GM23248 (cell line): ENCODE results near the gene BAHCC1. TPM values are rescaled to one million over a fixed set of nuclear protein-coding genes. Genes with fewer than 3 reads are reported as not detected.
A peak's percentile ranks its signal among the peaks of the same experiment; 100 is the strongest.

Experiments used
- DNase-seq: peaks from one replicate; pipeline ENCODE4 v3.0.0-alpha.2; 2015
- H2AFZ ChIP-seq: fragments of 200-600 bp; sonication (generic); 2 replicates; pipeline ENCODE4 v1.6.1; 2016; ENCODE audit warnings: antibody characterized with exemption
- H3F3A ChIP-seq: fragments of 200-600 bp; sonication (generic); 2 replicates; pipeline ENCODE4 v1.6.1; 2016; ENCODE audit warnings: mild to moderate bottlenecking, antibody characterized with exemption, mixed run types; ENCODE audit not compliant: insufficient read depth
- H3K27ac ChIP-seq: fragments of 200-600 bp; sonication (generic); 2 replicates; pipeline ENCODE4 v1.5.1; 2016; ENCODE audit warnings: mild to moderate bottlenecking
- H3K27me3 ChIP-seq: fragments of 200-600 bp; sonication (generic); replicated peaks from 2 replicates; pipeline ENCODE4 v1.6.1; 2016; ENCODE audit warnings: mild to moderate bottlenecking; ENCODE audit not compliant: insufficient read depth
- H3K36me3 ChIP-seq: fragments of 200-600 bp; sonication (generic); 2 replicates; pipeline ENCODE4 v1.6.1; 2016; ENCODE audit warnings: low read depth, mild to moderate bottlenecking
- H3K4me1 ChIP-seq: fragments of 200-600 bp; sonication (generic); 2 replicates; pipeline ENCODE4 v1.6.1; 2016; ENCODE audit warnings: mild to moderate bottlenecking; ENCODE audit not compliant: insufficient read depth
- H3K4me2 ChIP-seq: fragments of 200-600 bp; sonication (generic); one replicate; pipeline ENCODE4 v1.6.1; 2016; ENCODE audit warnings: mild to moderate bottlenecking; ENCODE audit not compliant: unreplicated experiment
- H3K4me3 ChIP-seq: fragments of 200-600 bp; sonication (generic); 2 replicates; pipeline ENCODE4 v1.5.1; 2016; ENCODE audit warnings: mild to moderate bottlenecking
- H3K79me2 ChIP-seq: fragments of 200-600 bp; sonication (generic); 2 replicates; pipeline ENCODE4 v1.6.1; 2016; ENCODE audit warnings: mild to moderate bottlenecking; ENCODE audit not compliant: insufficient read depth
- H3K9ac ChIP-seq: fragments of 200-600 bp; sonication (generic); 2 replicates; pipeline ENCODE4 v1.6.1; 2016; ENCODE audit warnings: mild to moderate bottlenecking
- H3K9me2 ChIP-seq: fragments of 200-600 bp; sonication (generic); 2 replicates; pipeline ENCODE4 v1.6.1; 2016; ENCODE audit warnings: mixed run types, mild to moderate bottlenecking, moderate library complexity; ENCODE audit not compliant: insufficient read depth
- H3K9me3 ChIP-seq: fragments of 200-600 bp; sonication (generic); one replicate; pipeline ENCODE4 v1.6.1; 2017; ENCODE audit warnings: low read depth
- H4K20me1 ChIP-seq: fragments of 200-600 bp; sonication (generic); 2 replicates; pipeline ENCODE4 v1.6.0; 2016; ENCODE audit not compliant: insufficient read depth
- EZH2 ChIP-seq: fragments of 200-600 bp; sonication (generic); IDR thresholded peaks from 2 replicates; pipeline ENCODE4 v1.6.1; 2018; ENCODE audit warnings: antibody characterized with exemption, mild to moderate bottlenecking; ENCODE audit not compliant: insufficient read depth, poor library complexity, severe bottlenecking
- EZH2phosphoT487 ChIP-seq: fragments of 200-600 bp; sonication (generic); IDR thresholded peaks from 2 replicates; pipeline ENCODE4 v1.6.1; 2018; ENCODE audit warnings: antibody characterized with exemption, moderate library complexity, mild to moderate bottlenecking, low read depth; ENCODE audit not compliant: insufficient read depth
- WGBS, 2 experiments: methylation state at CpG; one replicate each; pipeline ENCODE4 v1.1.6; 2015 to 2017; ENCODE audit warnings: low lambda C conversion rate in 2 of 2, low coverage in 1 of 2; ENCODE audit errors: missing lambda C conversion rate in 2 of 2; 5-methylcytosine and 5-hydroxymethylcytosine counted together
- in situ Hi-C: fragments of 300-500 bp; cut with MboI; formaldehyde crosslinking; loops from 2 replicates; pipeline ENCODE4 v1.15.0; 2020
- polyA plus RNA-seq: library from polyadenylated mRNA; unstranded; fragments of >200 nt; fragmentation: Nextera tagmentation; extraction: Ambion mirVana; gene quantifications from 2 replicates; pipeline ENCODE4 v1.2.1, GENCODE V29; 2016
- total RNA-seq: library from RNA; depleted of rRNA; stranded (reverse); fragments of >200 nt; shearing (Covaris generic); gene quantifications from 2 replicates; pipeline ENCODE4 v1.2.3, GENCODE V29; 2014

Gene BAHCC1
- total and polyA plus RNA-seq, 2 experiments from 2014 or later, result 1.3 to 3.0 TPM

GRCh38 chr17:81428948-81429774 is 33.9 kb downstream of the BAHCC1 start:
- Histone ChIP-seq H2AFZ (no peak overlapping the region), H3K36me3 (no peaks in the 10 kb centered on the region), H3F3A (no peaks in the 10 kb centered on the region), H3K4me3 (no peak overlapping the region), H3K4me1 (peaks cover 8% of the 10 kb centered on the region; the same call in 1 of the 2 replicates), H3K27ac (no peak overlapping the region), H3K79me2 (peaks cover 3% of the 10 kb centered on the region; the same call in 1 of the 2 replicates), H3K4me2 (peak overlapping the region; percentile 1), H3K9me3 (no peaks in the 10 kb centered on the region), H4K20me1 (no peaks in the 10 kb centered on the region), H3K9me2 (no peaks in the 10 kb centered on the region), H3K9ac (peak overlapping the region; percentile 37; the same call in 1 of the 2 replicates), H3K27me3 (no peaks in the 10 kb centered on the region)
- DNase-seq, result peak; percentile 86
- in situ Hi-C loops, result no loop called here
- WGBS, 2 experiments, result 15 to 20% methylated on average over 31 to 41 of the region's 41 CpGs
- TF ChIP-seq EZH2, result no peak
- no peak for TF ChIP-seq EZH2phosphoT487

DNA sequence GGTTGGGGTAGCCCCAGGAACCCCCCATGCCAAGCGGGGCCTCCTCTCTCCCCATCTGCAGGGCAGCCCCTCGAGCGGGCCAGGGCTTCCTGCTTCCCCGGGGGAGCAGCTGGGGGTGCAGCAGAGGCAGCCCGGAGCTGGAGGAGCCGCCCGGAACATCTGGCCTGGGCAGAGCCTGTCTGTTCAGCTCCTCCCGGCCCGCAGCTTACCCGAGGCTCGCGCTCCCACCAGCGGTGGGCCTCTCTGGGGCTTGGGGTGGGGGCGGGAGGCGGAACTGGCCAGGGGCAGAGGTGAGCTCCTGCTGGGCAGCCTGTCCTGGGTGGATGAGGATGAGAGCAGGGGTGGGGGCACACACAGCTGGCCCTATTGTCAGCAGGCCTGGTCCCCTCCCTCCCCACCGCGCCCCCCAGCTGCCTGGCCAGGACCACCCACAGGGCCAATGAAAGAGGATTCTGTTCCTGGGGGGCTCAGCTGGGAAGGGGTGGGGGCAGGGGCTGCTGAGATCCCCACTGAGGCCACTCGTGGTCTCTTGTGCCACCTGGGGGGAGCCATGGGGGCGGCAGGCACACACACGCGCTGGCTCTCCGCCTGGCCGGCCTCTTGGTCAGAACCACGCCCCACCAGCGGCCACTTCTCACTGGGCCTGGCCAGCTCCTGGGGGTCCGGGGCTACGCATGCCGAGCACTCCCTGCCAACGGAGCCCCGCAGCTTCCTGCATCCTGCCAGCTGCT is 34.7 kb downstream of the BAHCC1 start:
- H3K4me1 ChIP-seq, result peaks cover 8% of the 10 kb centered on the region; the same call in 1 of the 2 replicates
- no peak overlapping the region for H3K4me3 ChIP-seq
- no peak overlapping the region for H3K27ac ChIP-seq
- in situ Hi-C loops, result no loop called here
- H3F3A ChIP-seq, result no peaks in the 10 kb centered on the region
- peak overlapping the region; percentile 1 for H3K4me2 ChIP-seq
- no peaks in the 10 kb centered on the region for H4K20me1 ChIP-seq
- no peak overlapping the region for H2AFZ ChIP-seq
- H3K9ac ChIP-seq, result 0 out of 2 replicates have a peak overlapping the region, but pooled peaks have one; percentile 37
- WGBS, 2 experiments, result 49 to 67% methylated on average over 14 to 21 of the region's 30 CpGs
- H3K9me2 ChIP-seq, result no peaks in the 10 kb centered on the region
- TF ChIP-seq EZH2phosphoT487 (no peak), EZH2 (no peak)
- no peaks in the 10 kb centered on the region for H3K27me3 ChIP-seq
- no peaks in the 10 kb centered on the region for H3K36me3 ChIP-seq
- DNase-seq, result peak; percentile 41
- no peaks in the 10 kb centered on the region for H3K9me3 ChIP-seq
- no peaks in the 10 kb centered on the region for H3K79me2 ChIP-seq

GRCh38 chr17:81431545-81432482 is 36.6 kb downstream of the BAHCC1 start:
- no peak overlapping the region for H3K4me3 ChIP-seq
- no peak overlapping the region for H3K4me2 ChIP-seq
- TF ChIP-seq EZH2phosphoT487, result no peak
- TF ChIP-seq EZH2, result no peak
- H4K20me1 ChIP-seq, result no peaks in the 10 kb centered on the region
- no peak overlapping the region for H3K9ac ChIP-seq
- H2AFZ ChIP-seq, result no peak overlapping the region
- H3K36me3 ChIP-seq, result no peaks in the 10 kb centered on the region
- no peak overlapping the region for H3K27ac ChIP-seq
- H3K9me2 ChIP-seq, result no peaks in the 10 kb centered on the region
- in situ Hi-C loops, result no loop called here
- H3K9me3 ChIP-seq, result no peaks in the 10 kb centered on the region
- H3K79me2 ChIP-seq, result no peaks in the 10 kb centered on the region
- 91 to 93% methylated on average over 23 to 24 of the region's 25 CpGs for WGBS, 2 experiments
- peaks cover 8% of the 10 kb centered on the region; the same call in 1 of the 2 replicates for H3K4me1 ChIP-seq
- H3K27me3 ChIP-seq, result no peaks in the 10 kb centered on the region
- H3F3A ChIP-seq, result no peaks in the 10 kb centered on the region
- no peak for DNase-seq

- Histone ChIP-seq H4K20me1 (no peaks in the 10 kb centered on the region), H3K9ac (no peak overlapping the region), H3K27me3 (no peaks in the 10 kb centered on the region), H3F3A (no peaks in the 10 kb centered on the region), H3K9me3 (no peaks in the 10 kb centered on the region), H3K79me2 (no peaks in the 10 kb centered on the region), H3K27ac (no peak overlapping the region), H3K9me2 (no peaks in the 10 kb centered on the region), H2AFZ (no peak overlapping the region), H3K36me3 (no peaks in the 10 kb centered on the region), H3K4me2 (no peak overlapping the region), H3K4me1 (peaks cover 13% of the 10 kb centered on the region), H3K4me3 (no peak overlapping the region)
- no peak for TF ChIP-seq EZH2phosphoT487
- TF ChIP-seq EZH2, result no peak
- peak; percentile 31 for DNase-seq
- WGBS, 2 experiments, result 77 to 82% methylated on average over 9 to 10 of the region's 10 CpGs
- in situ Hi-C loops, result no loop called here
These were observed 37.7 kb downstream of the BAHCC1 start for GRCh38 chr17:81432941-81433340.
